ENCODE data around the gene SLC41A3.
"Not testable (repeated sequence)": the region's sequence is repeated elsewhere in the genome, so short reads cannot be mapped to it uniquely, and the experiment has no call there.

Gene SLC41A3

DNA sequence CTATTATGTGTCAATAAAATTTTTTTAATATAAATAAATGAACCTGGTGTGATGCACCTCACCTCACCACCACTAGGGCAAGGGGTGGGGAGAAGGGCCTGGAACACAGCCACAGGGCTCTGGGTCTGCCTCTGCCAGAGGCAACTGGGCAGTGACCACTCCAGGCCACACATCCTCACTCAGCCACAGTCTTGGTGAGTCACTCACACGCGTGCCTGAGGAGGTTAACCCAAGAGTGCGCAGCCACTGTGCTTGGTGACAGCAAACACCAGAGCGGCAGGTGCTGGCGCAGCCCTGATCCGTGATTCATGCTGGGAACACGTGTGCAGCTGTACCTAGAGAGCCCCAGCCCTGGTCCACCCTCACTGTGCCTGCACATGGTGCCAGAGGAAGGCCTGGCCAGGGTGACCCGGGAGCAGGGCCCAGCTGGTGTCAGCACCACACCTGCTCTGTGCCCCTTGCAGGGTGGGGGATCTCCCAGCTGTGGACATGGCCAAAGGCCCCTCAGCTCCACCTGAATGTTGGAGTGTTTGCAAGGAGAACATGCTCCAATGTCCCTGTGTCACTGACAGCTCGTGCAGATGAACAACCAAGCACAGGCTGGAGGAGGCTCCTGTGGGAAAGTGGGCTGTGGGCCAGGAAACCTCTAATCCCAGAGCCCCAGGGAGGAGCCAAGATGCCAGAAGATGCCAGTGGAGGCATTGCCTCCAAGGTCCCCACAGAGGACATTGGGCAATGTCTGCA, 2.1 kb downstream of the SLC41A3 start:
- DNase-seq = peak; percentile 9

DNA sequence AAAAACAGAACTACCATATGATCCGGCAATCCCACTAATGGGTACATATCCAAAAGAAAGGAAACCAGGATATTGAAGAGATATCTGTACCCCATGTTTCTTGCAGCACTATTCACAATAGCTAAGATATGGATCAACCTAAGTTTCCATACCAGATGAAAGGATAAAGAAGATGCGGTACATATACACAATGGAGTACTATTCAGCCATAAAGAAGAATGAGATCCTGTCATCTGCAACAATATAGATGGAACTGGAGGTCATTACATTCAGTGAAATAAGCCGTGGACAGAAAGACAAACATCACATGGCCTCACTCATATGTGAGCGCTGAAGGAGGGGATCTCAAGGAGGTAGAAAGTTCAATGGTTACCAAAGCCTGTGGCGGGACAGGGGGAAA, 3.0 kb downstream of the SLC41A3 start:
- no peak for DNase-seq

DNA sequence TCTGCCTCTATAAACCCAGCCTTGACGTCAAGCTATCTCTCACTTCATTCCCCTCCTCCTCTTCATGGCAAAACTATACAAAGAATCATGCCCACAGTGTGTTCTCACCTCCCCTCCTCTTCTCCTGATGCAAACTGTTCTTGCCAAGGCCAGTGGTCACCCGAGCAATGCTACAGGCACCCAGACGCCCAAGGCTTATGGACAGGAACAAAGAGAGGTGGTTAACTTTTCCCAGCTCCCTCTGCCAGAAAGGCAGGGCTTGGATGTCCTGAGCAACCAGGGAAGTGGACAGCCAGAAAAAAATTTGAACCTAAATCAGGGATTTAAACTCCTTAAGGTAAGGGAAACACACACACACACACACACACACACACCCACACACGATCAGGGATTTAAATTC, 5.1 kb downstream of the SLC41A3 start:
- no peak for DNase-seq

DNA sequence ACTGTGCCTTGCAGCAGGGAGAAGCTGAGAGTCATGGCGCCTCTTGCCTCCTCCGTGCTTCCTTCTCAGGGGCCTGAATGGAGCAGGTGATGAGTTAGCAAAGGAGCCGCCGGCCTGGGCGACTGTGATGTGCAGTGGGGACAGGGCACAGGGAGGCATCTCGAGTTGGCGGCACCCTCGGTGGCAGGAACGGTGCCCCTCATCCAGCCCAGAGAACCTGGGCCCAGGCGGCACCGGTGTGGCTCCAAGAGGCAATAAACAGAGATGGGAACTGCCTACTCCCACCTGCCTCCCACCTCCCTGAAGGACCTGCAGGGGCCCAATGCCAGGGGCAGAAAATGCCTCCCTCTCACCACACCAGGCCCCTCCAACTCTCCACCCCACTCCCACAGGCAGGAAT, 6.2 kb downstream of the SLC41A3 start:
- DNase-seq = no peak

DNA sequence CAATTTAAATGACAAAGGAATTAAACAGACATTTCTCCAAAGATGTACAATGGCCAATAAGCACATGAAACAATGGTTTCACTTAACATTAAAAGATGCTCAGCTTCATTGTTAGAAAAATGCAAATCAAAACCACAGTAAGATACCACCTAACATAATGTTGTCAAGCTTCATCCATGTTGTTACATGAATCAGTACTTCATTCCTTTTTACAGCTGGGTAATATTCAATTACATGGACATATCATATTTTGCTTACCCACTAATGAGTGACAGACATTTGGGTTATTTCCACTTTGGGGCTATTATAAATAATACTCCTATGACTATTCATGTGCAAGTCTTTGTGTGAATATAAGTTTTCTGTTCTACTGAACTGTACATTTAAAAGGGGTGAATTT, 7.8 kb downstream of the SLC41A3 start:
- no peak for DNase-seq

DNA sequence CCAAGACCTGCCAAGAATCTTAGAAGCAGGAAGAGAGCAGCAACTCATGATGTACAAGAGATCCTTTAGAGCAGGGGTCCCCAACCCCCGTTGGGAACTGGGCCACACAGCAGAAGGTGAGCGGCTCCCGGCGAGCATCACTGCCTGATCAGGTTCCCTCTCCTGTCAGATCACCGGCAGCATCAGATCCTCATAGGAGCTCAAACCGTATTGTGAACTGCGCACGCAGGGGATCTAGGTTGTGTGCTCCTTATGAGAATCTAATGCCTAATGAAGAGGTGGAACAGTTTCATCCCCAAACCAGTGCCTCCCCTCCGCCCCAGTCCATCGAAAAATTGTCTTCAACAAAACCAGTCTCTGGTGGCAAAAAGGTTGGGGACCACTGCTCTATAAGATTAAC, 13.8 kb downstream of the SLC41A3 start:
- no peak for DNase-seq

DNA sequence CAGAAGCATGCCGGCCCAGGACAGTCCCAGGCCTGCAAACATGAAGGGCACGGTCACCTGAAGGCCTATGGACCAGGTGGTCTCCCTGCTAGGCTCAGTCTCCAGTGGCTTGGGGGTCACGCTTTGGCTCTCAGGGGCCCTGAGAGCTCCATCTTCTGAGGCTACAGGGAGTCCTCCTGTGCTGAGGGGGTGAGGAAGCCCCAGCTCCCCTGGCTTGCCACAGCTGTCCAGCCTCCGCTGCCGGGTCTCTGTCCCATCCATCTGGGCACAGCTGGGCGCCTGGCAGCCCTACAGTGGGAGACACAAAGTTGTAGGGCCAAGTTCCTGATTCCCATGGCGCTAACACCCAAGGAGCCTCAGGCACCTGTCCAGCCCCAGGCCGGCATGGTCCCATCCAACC, 16.0 kb downstream of the SLC41A3 start:
- DNase-seq = no peak

DNA sequence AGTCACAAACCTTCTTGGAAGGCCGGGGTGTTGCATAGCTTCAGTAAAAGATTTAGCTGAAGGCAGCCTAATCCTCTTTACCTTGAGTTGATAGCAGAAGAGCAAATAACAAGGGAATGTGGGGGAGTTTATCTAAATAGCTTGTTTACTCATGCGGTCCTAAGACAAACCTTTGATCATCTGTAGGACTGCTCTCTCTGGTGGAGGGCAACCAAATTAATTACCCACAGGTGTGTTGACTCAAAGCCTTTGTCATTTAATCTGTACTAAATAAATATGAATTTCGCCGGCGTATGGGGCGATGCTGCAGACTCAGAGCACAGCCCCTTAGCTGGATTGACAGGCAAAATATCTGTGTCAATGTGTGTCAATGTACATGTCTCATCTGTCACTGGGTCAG, 17.2 kb downstream of the SLC41A3 start:
- not testable (repeated sequence) for DNase-seq

DNA sequence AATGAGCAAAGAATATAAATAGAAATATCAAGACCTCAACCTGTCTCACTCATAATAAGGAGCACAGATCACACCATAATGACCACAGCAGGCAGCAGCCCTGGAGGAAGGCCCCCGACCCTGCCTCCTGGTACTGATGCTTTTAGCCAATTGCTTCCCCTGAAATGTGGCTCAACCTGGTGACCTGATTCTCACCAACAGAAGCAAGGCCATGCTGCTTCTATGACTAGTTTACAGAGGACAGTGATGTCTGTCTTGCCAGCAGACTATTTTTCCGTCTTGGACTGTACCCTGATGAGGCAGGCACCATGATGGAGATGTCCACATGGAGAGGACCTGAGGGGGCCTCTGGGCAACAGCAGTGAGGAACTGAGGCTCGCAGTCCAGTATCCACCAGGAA, 18.0 kb downstream of the SLC41A3 start:
- DNase-seq = no peak

DNA sequence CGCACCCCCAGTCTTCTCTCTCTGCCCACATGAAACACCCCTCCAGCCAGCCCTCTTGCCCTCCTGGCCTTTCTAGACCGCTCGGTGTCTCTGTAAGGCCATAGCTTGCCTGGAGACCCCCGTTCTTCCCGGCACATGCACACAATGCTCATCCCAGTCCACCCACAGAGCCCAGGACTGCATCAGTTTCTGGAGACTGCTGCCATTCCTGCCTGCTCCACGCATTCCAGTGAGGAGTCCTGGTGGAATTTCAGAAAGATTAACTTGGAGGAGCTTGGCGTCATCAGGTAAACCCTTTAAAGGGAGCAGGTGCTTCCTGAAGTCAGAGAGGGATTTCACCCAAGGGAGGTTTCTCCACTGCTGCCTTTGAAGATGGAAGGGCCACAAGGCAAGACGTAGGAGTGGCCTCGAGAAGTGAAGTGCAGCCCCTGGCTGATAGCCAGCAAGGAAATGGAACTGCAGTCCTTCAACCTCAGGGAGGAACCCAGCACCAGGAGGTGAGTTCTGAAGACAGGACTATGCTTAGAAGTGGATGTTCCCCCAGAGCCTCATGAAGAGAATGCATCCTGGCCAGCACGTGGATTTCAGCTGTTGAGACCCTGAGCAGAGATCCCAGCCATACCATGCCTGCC, 19.2 kb downstream of the SLC41A3 start:
- DNase-seq = no peak

DNA sequence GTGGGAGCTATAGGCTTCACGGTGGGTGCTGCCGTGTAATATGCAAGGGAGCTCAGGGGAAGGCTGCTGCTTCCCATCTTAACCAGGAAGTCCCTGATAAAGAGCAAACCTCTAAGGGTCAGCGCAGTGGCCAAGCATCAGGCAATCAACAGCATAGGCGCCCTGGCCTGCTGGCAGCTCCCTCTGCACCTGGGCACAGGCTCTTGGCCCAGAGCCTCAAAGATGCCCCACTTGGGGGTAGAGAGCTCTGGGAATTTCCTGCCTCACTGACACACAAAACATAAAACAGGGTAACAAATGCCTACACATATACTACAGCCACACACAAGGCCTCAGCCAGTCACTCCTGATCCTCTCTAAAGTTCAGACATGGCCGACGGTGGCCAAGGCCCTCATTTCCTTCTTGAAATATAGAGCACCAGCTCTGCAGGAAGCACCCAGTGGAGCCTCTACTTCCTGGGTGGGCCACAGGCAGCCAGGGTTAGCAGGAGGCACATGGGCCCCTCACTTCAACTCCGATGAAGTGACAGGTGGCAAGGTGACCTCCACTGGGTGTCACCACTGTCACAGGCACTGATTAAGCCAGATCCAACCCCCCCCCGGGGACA, 20.5 kb downstream of the SLC41A3 start:
- no peak for DNase-seq

DNA sequence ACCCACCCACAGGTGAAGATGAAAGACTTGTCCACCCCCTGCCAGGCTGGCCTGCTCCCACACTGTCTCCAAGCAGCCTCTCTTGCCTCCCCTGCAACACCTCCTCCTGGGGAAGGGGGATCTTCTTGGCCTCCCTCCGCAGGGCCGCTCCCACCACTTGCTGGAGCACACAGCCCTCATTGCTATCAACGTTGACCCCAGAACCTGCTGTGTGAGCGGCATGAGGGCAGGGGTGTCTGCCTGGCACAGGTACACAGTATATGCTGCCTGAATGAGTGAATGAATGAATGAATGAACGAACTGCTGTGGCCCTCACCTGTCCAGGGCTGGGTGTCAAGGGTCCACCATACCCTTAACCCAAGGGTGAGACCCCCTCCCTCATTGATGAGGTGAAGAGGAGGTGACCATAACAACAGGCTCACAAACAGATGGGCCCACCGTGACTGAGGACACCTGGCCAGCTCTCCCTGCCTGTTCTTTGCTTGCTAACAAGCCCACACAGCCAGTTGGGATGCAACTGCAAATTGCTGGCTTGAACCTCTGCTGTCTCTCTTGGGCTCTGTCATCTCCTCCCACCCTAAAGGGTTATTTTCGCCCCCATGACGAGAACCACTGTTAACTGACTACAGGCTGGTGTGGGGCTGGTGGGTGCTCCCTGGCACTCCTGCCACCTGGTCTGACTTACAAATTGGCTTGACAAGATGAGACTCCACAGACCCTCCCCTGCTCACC, 22.5 kb downstream of the SLC41A3 start:
- no peak for DNase-seq

DNA sequence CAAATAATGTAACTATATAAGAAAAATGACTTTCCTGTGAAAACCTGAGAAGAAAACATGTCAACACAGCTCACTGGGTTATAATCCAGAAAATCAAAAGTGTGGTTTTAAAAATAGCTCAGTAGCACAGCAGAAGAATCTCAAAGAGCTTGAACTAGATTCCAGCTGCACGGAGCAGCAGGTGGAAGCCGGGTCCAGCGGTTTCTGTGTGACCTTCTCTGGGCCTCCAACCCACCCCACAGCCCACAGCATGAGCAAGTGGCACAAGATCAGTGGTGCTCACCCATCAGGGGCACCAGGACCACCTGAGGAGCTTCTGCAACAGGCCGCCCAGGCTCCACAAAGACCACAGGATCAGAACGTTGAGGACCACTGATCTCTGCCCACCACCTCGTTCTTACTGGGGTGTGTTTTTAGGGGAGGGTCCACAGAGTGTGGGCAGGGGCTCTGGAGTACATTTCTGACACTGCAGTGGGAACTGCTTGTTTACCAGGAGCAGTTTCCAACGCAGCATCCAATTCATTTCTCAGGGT, 23.2 kb downstream of the SLC41A3 start:
- no peak for DNase-seq

DNA sequence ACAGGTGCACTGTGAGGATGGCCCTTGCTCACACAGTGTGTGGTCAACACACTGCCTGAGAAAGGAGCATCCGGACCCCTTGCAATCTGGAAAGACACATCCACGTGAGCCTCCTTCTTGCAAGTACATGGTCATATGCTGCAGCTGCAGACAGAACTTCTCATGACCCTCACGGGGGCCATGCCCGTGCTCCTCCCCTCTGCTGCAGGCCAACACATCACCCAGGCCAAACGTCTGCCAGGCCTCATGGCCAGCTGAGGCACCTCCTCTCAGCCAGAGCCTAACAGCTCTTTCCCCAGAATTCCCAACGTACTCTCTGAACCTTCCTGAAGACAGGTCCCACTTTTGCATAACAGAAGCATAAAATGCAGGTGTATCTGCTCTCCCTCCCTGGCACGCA, 25.3 kb downstream of the SLC41A3 start:
- no peak for DNase-seq

DNA sequence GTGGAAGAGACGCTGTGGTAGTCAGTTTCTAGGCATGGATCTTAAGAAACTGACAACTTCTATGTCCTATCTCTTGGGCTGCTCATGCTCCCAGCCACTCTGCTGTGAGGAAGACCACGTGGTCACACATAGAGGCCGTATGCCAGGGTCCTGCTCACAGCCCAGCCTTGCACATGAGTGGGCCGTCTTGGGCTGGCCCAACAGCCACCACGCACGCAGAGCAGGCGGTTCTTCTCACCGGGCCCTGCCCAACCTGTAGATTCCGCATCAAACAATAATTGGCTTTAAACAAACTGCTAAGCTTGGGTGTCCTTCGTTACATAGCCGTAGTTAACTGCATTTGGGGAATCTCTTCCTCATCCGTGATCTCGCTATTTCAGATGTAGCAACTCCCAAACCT, 26.0 kb downstream of the SLC41A3 start:
- no peak for DNase-seq

DNA sequence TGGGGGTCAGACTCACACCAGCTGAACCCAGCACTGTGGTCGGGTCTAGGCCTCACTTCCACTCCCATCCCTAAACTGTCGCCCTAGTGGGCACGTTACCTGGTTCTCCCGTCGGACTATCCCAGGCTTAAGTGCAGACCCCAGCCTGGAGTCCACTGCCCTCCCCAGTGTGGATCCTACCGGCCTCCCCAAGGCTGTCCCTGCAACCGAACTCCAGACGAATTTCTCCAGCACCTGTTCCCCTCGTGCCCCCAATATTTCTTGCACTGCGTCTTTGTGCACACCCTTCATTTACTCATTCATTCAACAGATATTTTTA, 26.5 kb downstream of the SLC41A3 start:
- no peak for DNase-seq

DNA sequence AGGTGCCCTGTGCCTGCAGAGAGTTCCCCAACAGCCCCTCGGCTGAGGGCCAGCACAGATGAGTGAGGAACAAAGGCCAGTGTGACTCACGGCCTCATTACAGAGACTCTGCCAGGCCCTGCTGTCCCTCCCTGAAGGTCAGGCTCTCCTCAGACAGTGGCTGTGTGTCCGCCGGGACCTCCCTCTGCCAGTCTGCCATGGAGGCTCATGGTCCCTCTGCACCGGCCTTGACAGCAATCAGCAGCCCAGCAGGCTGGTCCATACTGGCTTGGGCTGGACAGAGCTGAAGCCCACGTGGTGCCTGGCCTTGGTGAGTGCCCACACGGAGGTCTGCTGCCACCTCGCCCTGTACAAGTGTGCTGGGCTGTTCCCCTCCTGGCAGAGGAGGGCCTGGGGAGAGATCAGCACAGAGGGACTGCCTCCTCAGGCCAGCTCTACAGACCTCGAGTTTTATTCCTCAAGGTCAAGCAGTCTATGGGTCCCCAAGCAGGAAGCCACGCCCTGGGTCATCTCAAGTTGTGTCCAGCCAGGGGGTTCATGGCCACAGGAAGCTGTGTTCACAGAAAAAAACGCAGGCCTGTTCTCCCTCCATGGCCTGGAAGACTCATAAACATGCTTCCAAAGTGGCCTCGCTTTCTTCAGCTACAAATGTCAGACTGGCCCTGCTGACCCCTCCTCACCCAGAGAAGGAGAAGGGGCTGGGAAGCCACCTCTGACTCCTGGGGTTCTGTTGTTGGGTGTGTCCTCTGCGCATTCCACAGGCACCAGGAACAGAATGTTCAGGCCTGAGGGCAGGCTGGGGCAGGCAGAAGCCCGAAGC, 27.0 kb downstream of the SLC41A3 start:
- DNase-seq = no peak

DNA sequence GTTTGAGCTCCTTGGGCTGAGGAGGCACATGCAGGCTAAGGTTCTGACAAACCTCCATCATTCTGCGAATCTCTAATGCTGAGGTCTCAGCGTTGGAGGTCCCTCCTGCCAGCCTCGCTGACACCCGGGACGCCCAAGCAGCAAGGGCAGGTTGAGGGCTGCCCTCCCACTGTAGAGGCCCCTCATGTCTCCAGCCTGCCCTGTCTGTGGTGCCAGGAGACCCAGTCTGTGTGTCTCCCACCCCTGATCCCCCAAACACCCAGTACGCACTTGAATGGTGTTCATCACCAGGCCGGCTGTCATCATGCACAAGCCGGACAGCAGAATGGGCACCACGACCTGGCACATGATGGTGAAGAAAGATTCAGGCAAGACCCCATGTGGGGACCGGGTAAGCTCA, 27.8 kb downstream of the SLC41A3 start:
- no peak for DNase-seq

DNA sequence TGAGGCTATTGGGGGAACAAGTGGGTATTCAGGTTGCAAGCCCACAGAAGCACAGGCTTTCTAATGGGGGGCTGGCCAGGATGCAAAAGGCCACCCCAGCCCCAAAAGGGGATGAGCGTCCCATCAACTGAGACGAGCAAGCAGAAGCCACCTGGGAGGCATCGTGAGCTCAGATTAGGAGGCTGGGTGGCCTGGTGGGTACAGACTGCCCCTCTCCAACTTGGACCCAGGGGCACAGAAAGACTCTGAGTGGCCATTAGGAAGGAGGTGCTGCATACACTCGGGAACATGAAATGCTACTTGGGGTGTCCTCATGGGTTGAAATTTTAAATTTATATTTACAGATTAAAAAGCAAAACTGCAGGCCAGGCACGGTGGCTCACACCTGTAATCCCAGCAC, 29.1 kb downstream of the SLC41A3 start:
- DNase-seq = no peak

DNA sequence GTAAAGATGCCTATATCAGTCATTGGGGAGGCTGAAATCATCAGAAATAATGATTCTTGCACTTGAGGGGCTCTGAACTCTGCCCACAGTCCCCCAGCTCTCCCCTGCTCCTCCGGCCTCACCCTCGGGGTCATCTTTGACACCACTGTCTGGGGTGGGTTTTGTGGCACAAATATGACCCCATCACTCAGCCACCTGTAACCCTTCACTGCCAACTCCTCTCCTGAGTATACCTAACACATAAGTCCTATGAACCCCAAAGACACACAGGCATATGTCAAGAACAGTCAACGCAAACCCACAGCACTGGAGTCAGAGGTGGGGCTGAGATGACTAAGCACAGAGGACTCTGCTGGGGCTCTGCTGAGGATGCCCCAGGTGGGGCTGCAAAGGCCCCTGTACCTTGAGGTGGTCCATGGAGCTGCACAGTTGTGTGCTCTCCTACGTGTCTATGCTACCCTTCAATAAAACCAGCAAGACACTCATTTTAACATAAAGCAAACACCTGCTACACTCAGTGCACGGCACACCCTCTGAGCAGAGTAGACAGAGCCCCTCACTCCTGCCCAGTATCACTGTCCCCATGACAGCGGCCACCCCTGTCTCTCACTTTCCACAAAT, 29.9 kb downstream of the SLC41A3 start:
- DNase-seq = peak; percentile 5

DNA sequence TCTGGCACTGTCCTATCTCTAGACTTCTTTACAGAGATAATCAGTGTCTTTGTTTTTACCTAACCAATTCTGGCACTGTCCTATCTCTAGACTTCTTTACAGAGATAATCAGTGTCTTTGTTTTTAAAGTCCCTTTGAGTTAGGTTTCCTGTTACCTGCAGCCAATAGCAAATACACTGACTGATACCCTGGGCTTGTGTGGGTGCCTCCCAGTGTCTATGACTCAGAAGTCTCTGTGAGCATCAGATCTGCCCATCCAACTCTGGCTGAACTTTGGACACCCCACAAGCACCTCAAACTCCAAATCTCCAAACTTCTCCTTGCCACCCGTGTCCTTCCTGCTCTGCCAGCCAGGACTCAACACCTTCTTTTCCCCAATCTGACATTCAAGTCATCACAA, 30.4 kb downstream of the SLC41A3 start:
- no peak for DNase-seq
